Measurements from ENCODE around the gene SHROOM1. TPM values are rescaled to one million over a fixed set of nuclear protein-coding genes. Genes with fewer than 3 reads are reported as not detected.

SHROOM1 gene
- total and polyA plus RNA-seq, 3 experiments from 2014 or later, result 1.6 to 2.0 TPM; not detected in 1

- H3K27ac Mint-ChIP-seq, result no peak overlapping the region
- no peak overlapping the region for H3K27ac ChIP-seq (ENCODE audit: low read depth, low read length)
- no peaks in the 10 kb centered on the region for H3K9me3 Mint-ChIP-seq
- H3K9me3 ChIP-seq (ENCODE audit: low read length), result no peaks in the 10 kb centered on the region
- no peaks in the 10 kb centered on the region for H3K36me3 ChIP-seq (ENCODE audit: insufficient read depth, low read length)
- H3K4me3 Mint-ChIP-seq, result no peak overlapping the region
- H3K4me1 Mint-ChIP-seq, result no peaks in the 10 kb centered on the region
- peaks cover 2 to 3% of the 10 kb centered on the region in 2 donors for H3K27me3 Mint-ChIP-seq
- H3K27me3 ChIP-seq (ENCODE audit: insufficient read depth, low read length, poor library complexity, severe bottlenecking), result no peaks in the 10 kb centered on the region
- DNase-seq, result no peak
- ChIA-PET CTCF (no interaction called here), POLR2A (no interaction called here)
- no peaks in the 10 kb centered on the region for H3K4me1 ChIP-seq (ENCODE audit: insufficient read depth, low read length)
- H3K4me3 ChIP-seq (ENCODE audit: low read length), result no peak overlapping the region
- H3K36me3 Mint-ChIP-seq, result no peaks in the 10 kb centered on the region
These were observed 18.9 kb upstream of the SHROOM1 start for GRCh38 chr5:132849347-132849746.

- H3K27ac ChIP-seq (ENCODE audit: low read depth, low read length), result no peak overlapping the region
- POLR2A ChIA-PET, result no interaction called here
- no peak overlapping the region for H3K4me3 Mint-ChIP-seq
- H3K4me1 ChIP-seq (ENCODE audit: insufficient read depth, low read length), result no peaks in the 10 kb centered on the region
- no peaks in the 10 kb centered on the region for H3K4me1 Mint-ChIP-seq
- H3K27ac Mint-ChIP-seq, result no peak overlapping the region
- DNase-seq, result no peak
- H3K9me3 ChIP-seq (ENCODE audit: low read length), result no peaks in the 10 kb centered on the region
- no peaks in the 10 kb centered on the region for H3K36me3 ChIP-seq (ENCODE audit: insufficient read depth, low read length)
- no peaks in the 10 kb centered on the region for H3K27me3 ChIP-seq (ENCODE audit: insufficient read depth, low read length, poor library complexity, severe bottlenecking)
- H3K27me3 Mint-ChIP-seq, result peaks cover 2 to 3% of the 10 kb centered on the region in 2 donors
- H3K4me3 ChIP-seq (ENCODE audit: low read length), result no peak overlapping the region
- CTCF ChIA-PET, result no interaction called here
- no peaks in the 10 kb centered on the region for H3K9me3 Mint-ChIP-seq
- H3K36me3 Mint-ChIP-seq, result no peaks in the 10 kb centered on the region
These were observed 17.8 kb upstream of the SHROOM1 start for GRCh38 chr5:132848270-132848669.

GRCh38 chr5:132841305-132841704, 10.9 kb upstream of the SHROOM1 start:
- H3K4me1 Mint-ChIP-seq, result no peaks in the 10 kb centered on the region
- Histone ChIP-seq H3K4me1 (ENCODE audit: insufficient read depth, low read length) (no peaks in the 10 kb centered on the region), H3K27ac (ENCODE audit: low read depth, low read length) (no peak overlapping the region), H3K36me3 (ENCODE audit: insufficient read depth, low read length) (no peaks in the 10 kb centered on the region), H3K9me3 (ENCODE audit: low read length) (no peaks in the 10 kb centered on the region), H3K4me3 (ENCODE audit: low read length) (no peak overlapping the region), H3K27me3 (ENCODE audit: insufficient read depth, low read length, poor library complexity, severe bottlenecking) (no peaks in the 10 kb centered on the region)
- no peak for DNase-seq
- H3K36me3 Mint-ChIP-seq, result no peaks in the 10 kb centered on the region
- CTCF ChIA-PET, result interaction anchor here (2.1 kb wide), 1 partner anchor 21 kb away, joined by 4 read pairs; no protein-coding TSS in a partner anchor
- no peaks in the 10 kb centered on the region for H3K9me3 Mint-ChIP-seq
- POLR2A ChIA-PET, result no interaction called here
- no peak overlapping the region for H3K27ac Mint-ChIP-seq
- H3K4me3 Mint-ChIP-seq, result no peak overlapping the region
- H3K27me3 Mint-ChIP-seq, result no peaks in the 10 kb centered on the region

GRCh38 chr5:132840896-132841295, 10.4 kb upstream of the SHROOM1 start:
- Mint-ChIP-seq H3K4me3 (no peak overlapping the region), H3K4me1 (no peaks in the 10 kb centered on the region), H3K9me3 (no peaks in the 10 kb centered on the region), H3K27me3 (no peaks in the 10 kb centered on the region), H3K27ac (no peak overlapping the region), H3K36me3 (no peaks in the 10 kb centered on the region)
- Histone ChIP-seq H3K4me1 (ENCODE audit: insufficient read depth, low read length) (no peaks in the 10 kb centered on the region), H3K27ac (ENCODE audit: low read depth, low read length) (no peak overlapping the region), H3K4me3 (ENCODE audit: low read length) (no peak overlapping the region), H3K36me3 (ENCODE audit: insufficient read depth, low read length) (no peaks in the 10 kb centered on the region), H3K9me3 (ENCODE audit: low read length) (no peaks in the 10 kb centered on the region), H3K27me3 (ENCODE audit: insufficient read depth, low read length, poor library complexity, severe bottlenecking) (no peaks in the 10 kb centered on the region)
- no peak for DNase-seq
- ChIA-PET POLR2A (no interaction called here), CTCF (interaction anchor here (2.1 kb wide), 1 partner anchor 21 kb away, joined by 4 read pairs; no protein-coding TSS in a partner anchor)

- CTCF ChIA-PET, result interaction anchor here (2.1 kb wide), 1 partner anchor 20 kb away, joined by 4 read pairs; no protein-coding TSS in a partner anchor
- Histone ChIP-seq H3K36me3 (ENCODE audit: insufficient read depth, low read length) (no peaks in the 10 kb centered on the region), H3K27me3 (ENCODE audit: insufficient read depth, low read length, poor library complexity, severe bottlenecking) (no peaks in the 10 kb centered on the region), H3K9me3 (ENCODE audit: low read length) (no peaks in the 10 kb centered on the region), H3K27ac (ENCODE audit: low read depth, low read length) (no peak overlapping the region), H3K4me3 (ENCODE audit: low read length) (no peak overlapping the region), H3K4me1 (ENCODE audit: insufficient read depth, low read length) (no peaks in the 10 kb centered on the region)
- Mint-ChIP-seq H3K27me3 (no peaks in the 10 kb centered on the region), H3K36me3 (no peaks in the 10 kb centered on the region), H3K4me3 (no peak overlapping the region), H3K9me3 (no peaks in the 10 kb centered on the region), H3K27ac (no peak overlapping the region), H3K4me1 (no peaks in the 10 kb centered on the region)
- no peak for DNase-seq
- POLR2A ChIA-PET, result no interaction called here
These were observed 9.9 kb upstream of the SHROOM1 start for GRCh38 chr5:132840313-132840712.

GRCh38 chr5:132839426-132840301, 9.2 kb upstream of the SHROOM1 start:
- Histone ChIP-seq H3K4me1 (ENCODE audit: insufficient read depth, low read length) (no peaks in the 10 kb centered on the region), H3K27me3 (ENCODE audit: insufficient read depth, low read length, poor library complexity, severe bottlenecking) (no peaks in the 10 kb centered on the region), H3K36me3 (ENCODE audit: insufficient read depth, low read length) (no peaks in the 10 kb centered on the region), H3K27ac (ENCODE audit: low read depth, low read length) (no peak overlapping the region), H3K4me3 (ENCODE audit: low read length) (no peak overlapping the region), H3K9me3 (ENCODE audit: low read length) (no peaks in the 10 kb centered on the region)
- DNase-seq, result no peak
- CTCF ChIA-PET, result interaction anchor here (1.2 to 2.1 kb wide), 2 partner anchors 10 to 20 kb away, joined by 4 to 5 read pairs; no protein-coding TSS in a partner anchor
- Mint-ChIP-seq H3K27me3 (no peaks in the 10 kb centered on the region), H3K4me1 (no peaks in the 10 kb centered on the region), H3K4me3 (no peak overlapping the region), H3K9me3 (no peaks in the 10 kb centered on the region), H3K36me3 (no peaks in the 10 kb centered on the region), H3K27ac (peak overlapping the region in 1 of 8 donors; percentile 58)
- POLR2A ChIA-PET, result no interaction called here

- ChIA-PET POLR2A (no interaction called here), CTCF (interaction anchor here (1.2 to 1.5 kb wide), 2 partner anchors 9 to 11 kb away, joined by 4 to 5 read pairs; no protein-coding TSS in a partner anchor)
- peak overlapping the region in 2 of 8 donors; percentile 29 to 58 for H3K27ac Mint-ChIP-seq
- no peaks in the 10 kb centered on the region for H3K9me3 ChIP-seq (ENCODE audit: low read length)
- H3K4me1 Mint-ChIP-seq, result no peaks in the 10 kb centered on the region
- no peak overlapping the region for H3K27ac ChIP-seq (ENCODE audit: low read depth, low read length)
- peak overlapping the region in 1 of 7 donors; percentile 67 for H3K4me3 Mint-ChIP-seq
- H3K4me1 ChIP-seq (ENCODE audit: insufficient read depth, low read length), result no peaks in the 10 kb centered on the region
- no peaks in the 10 kb centered on the region for H3K27me3 Mint-ChIP-seq
- no peaks in the 10 kb centered on the region for H3K36me3 ChIP-seq (ENCODE audit: insufficient read depth, low read length)
- no peak for DNase-seq
- no peaks in the 10 kb centered on the region for H3K27me3 ChIP-seq (ENCODE audit: insufficient read depth, low read length, poor library complexity, severe bottlenecking)
- no peaks in the 10 kb centered on the region for H3K9me3 Mint-ChIP-seq
- H3K4me3 ChIP-seq (ENCODE audit: low read length), result no peak overlapping the region
- no peaks in the 10 kb centered on the region for H3K36me3 Mint-ChIP-seq
These were observed 8.3 kb upstream of the SHROOM1 start for GRCh38 chr5:132838516-132839282.

- no peaks in the 10 kb centered on the region for H3K27me3 ChIP-seq (ENCODE audit: insufficient read depth, low read length, poor library complexity, severe bottlenecking)
- CTCF ChIA-PET, result interaction anchor here (1.5 kb wide), 1 partner anchor 10 kb away, joined by 4 read pairs; no protein-coding TSS in a partner anchor
These were observed 7.4 kb upstream of the SHROOM1 start for GRCh38 chr5:132837868-132838267.

More at GRCh38 chr5:132837868-132838267, 7.4 kb upstream of the SHROOM1 start:
- Mint-ChIP-seq H3K9me3 (no peaks in the 10 kb centered on the region), H3K27ac (peak overlapping the region in 1 of 8 donors; percentile 87), H3K36me3 (no peaks in the 10 kb centered on the region), H3K4me1 (no peaks in the 10 kb centered on the region), H3K4me3 (no peak overlapping the region), H3K27me3 (no peaks in the 10 kb centered on the region)
- Histone ChIP-seq H3K9me3 (ENCODE audit: low read length) (no peaks in the 10 kb centered on the region), H3K36me3 (ENCODE audit: insufficient read depth, low read length) (no peaks in the 10 kb centered on the region), H3K27ac (ENCODE audit: low read depth, low read length) (no peak overlapping the region), H3K4me1 (ENCODE audit: insufficient read depth, low read length) (no peaks in the 10 kb centered on the region), H3K4me3 (ENCODE audit: low read length) (no peak overlapping the region)
- no peak for DNase-seq
- POLR2A ChIA-PET, result no interaction called here
